WI38 (cell line): ENCODE results near the gene ISOC2.
A peak's percentile ranks its signal among the peaks of the same experiment; 100 is the strongest.

Source experiments
- H3K4me3 ChIP-seq: 2 replicates; pipeline ENCODE4 v1.5.1; 2011; ENCODE audit warnings: low read depth, mild to moderate bottlenecking, control low read depth, low read length
- TF ChIP-seq, protein P1 (sequence below): IDR thresholded peaks from 2 replicates; pipeline ENCODE4 v1.5.1; 2012; ENCODE audit warnings: low read depth, mild to moderate bottlenecking, control low read depth, low read length

ISOC2 gene

DNA sequence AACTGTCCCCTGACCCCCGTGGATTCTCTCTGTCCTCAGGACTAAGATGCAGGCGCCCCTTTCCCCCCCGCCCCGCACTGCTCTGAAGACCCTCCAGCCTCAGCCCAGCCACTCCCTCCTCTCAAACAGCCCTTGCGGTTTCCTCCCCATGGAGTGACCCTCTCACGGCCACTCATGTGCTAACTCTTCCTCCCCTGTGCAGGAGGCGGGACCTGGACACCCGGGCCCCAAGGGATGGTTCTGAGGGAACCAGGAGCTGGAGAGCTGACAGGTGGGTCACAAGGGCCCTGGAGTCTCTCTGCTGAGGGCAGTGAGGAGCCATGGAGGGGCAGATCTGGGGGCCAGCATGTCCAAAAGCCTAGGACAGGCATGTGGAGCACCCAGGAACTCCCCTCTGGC lies 1.9 kb downstream of the ISOC2 start:
- TF ChIP-seq, protein P1, sequence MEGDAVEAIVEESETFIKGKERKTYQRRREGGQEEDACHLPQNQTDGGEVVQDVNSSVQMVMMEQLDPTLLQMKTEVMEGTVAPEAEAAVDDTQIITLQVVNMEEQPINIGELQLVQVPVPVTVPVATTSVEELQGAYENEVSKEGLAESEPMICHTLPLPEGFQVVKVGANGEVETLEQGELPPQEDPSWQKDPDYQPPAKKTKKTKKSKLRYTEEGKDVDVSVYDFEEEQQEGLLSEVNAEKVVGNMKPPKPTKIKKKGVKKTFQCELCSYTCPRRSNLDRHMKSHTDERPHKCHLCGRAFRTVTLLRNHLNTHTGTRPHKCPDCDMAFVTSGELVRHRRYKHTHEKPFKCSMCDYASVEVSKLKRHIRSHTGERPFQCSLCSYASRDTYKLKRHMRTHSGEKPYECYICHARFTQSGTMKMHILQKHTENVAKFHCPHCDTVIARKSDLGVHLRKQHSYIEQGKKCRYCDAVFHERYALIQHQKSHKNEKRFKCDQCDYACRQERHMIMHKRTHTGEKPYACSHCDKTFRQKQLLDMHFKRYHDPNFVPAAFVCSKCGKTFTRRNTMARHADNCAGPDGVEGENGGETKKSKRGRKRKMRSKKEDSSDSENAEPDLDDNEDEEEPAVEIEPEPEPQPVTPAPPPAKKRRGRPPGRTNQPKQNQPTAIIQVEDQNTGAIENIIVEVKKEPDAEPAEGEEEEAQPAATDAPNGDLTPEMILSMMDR: no peak
- H3K4me3 ChIP-seq: no peak overlapping the region

DNA sequence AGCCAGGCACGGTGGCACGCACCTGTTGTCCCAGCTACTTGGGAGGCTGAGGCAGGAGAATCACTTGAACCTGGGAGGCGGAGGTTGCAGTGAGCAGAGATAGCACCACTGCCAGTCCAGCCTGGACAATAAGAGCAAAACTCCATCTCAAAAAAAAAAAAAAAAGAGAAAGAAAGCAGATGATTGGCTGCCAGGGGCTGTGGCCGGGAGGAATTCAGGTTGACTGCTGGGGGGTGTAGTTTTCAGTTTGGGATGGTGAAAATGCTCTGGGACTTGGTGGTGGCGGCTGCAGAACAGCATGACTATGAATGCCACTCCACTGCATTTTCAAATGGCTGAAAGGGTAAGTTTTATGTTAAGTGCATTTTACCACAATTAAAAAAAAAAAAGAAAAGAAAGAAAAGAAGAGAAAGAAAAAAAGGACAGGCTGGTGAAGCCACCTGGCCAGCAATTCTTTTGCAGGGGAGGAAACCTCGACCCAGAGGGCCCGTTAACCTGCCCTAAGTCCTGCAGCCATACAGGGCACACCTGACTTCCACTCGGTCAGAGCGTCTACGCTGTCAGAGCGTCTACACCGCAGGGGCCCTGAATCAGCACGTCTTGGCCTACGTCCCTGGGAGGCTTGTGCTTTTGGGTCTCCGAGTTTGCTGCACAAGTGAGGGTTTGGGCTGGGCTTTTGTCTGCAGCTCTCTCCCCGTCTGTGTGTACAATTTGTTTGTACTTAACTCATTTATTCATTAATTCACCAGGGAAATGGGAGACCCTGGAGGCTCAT lies 3.6 kb downstream of the ISOC2 start:
- TF ChIP-seq, protein P1: no peak
- H3K4me3 ChIP-seq: no peak overlapping the region

DNA sequence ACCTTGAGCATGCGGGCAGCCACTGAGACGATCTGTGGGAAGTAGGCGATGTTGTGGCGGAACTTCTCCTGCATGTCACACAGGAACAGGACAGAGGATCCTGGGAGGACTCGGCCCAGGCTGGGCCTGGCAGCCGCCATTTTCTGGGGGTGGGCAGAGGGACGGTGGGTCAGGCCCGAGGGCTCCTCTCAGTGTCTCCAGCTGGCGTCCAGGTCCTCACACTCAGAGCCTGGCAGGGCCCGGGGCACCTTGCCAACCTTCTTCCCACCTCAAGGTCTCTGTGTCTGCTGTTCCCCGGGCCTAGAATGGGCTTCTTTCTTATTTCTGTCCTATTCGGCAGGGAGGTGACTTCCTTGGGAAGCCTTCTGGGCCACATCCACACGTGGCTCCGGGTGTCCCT lies 5.1 kb downstream of the ISOC2 start:
- no peak overlapping the region for H3K4me3 ChIP-seq
- TF ChIP-seq, protein P1: no peak

DNA sequence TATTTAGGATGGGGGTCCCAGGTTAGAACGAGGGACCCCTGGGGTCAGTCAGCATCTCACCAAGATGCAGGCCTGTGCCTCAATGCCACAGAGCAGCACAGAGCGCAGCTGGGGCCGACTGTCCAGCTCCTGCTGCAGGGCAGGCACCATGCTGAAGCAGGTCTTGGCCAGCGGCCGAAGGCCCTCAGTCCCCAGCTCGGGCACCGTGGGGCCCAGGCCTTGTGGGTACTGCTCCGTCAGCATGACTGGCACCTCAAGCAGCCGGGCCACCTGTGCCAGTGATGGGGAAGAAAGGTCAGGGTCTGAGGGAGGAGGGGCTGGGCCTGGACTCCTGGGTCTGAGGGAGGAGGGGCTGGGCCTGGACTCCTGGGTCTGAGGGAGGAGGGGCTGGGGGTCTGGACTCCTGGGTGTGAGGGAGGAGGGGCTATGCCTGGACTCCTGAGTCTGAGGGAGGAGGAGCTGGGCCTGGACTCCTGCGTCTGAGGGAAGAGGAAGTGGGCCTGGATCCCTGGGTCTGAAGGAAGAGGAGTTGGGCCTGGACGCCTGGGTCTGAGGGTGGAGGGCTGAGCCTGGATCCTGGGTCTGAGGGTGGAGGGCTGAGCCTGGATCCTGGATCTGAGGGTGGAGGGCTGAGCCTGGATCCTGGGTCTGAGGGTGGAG lies 5.7 kb downstream of the ISOC2 start:
- TF ChIP-seq, protein P1: no peak
- H3K4me3 ChIP-seq: no peak overlapping the region

DNA sequence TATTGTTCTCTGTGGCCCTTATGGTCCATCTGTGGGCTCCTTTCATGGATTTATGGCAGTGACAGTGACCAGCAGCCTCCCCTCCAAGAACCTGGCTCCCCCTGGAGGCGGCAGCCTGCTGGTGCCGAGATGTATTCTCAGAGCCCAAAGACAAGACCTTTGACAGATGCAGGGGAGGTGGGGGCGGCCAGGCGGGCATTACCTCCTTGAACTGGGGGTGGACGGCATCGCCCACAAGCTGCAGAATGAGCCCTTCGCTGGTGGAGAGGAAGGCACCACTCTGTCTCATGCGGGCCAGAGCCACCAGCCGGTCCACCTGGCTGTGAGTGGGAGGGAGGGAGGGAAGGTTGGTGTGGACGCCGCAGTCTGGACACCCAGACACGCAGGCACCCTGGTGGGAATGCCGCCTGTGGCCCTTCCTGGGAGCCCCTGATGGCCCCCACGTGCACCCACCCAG lies 6.6 kb downstream of the ISOC2 start:
- no peak overlapping the region for H3K4me3 ChIP-seq
- TF ChIP-seq, protein P1: peak; percentile 80

DNA sequence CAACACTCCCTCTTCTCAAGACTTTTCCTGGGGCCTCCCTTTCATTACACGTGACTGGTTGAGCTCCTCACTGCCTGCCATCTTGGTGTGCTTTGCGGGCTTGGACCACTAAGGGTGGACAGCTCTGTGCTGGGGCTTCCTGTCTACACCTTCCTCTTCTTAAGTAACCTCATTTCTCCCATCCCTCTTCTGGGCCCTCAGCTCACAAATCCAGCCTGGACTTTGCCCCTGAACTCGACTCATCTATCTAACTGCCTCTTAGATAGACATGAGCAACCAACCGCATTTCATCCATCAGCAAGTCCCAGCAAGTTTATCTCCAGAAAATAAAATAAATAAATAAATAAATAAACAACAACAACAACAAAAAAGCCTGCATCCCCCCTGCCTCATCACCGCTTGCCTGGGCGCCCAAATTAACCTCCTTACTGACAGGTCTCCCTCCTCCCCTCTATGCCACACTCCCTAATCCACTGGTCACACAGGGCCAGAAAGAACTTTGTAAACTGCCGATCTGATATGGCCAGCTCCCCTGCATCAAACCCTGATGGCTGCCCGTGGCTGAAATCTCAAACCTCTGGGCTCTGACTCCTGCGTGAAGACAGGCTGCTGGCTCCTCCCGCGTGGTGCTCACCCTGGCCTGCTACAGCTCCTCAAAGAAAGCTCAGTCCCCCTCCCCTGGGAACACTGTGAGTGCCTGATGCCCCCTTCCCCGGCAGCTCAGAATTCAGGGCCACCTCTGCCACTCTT lies 7.8 kb downstream of the ISOC2 start:
- no peak overlapping the region for H3K4me3 ChIP-seq
- TF ChIP-seq, protein P1: no peak
